Adrenal gland (tissue), 5 donors: Measurements from ENCODE around the gene ST7.
"Not testable (repeated sequence)": the region's sequence is repeated elsewhere in the genome, so short reads cannot be mapped to it uniquely, and the experiment has no call there.

Experiments used
- POLR2A ChIP-seq, 2 donors: fragments of 450-650 bp; IDR thresholded peaks; one replicate each; pipeline ENCODE4 v1.6.1; 2017; ENCODE audit warnings: antibody characterized with exemption in 2 of 2, mild to moderate bottlenecking in 2 of 2, moderate library complexity in 1 of 2
- TF ChIP-seq, protein P1 (sequence below), 6 experiments: fragments of 450-650 bp in 4 of 6; fragments of 200-600 bp in 2 of 6; sonication (generic) in 1 of 6; IDR thresholded peaks; 1 replicate in 5 of 6; 2 replicates in 1 of 6; pipeline versions ENCODE4 v1.5.1 to v1.8.0; 2016 to 2021; ENCODE audit warnings: antibody characterized with exemption in 6 of 6, mild to moderate bottlenecking in 2 of 6, moderate library complexity in 1 of 6
- donor health status: DM: no; HTN: no; CAD: no.

DNA sequence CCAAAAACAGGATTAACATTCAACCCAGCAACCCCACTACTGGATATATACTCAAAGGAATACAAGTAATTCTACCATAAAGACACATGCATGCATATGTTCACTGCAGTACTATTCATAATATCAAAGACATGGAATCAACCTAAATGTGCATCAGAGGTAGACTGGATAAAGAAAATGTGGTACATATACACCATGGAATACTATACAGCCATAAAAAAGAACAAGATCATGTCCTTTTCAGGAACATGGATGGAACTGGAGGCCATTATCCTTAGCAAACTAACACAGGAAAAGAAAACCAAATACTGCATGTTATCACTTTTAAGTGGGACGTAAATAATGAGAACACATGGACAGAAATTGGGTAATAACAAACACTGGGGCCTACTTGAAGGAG, 77.5 kb downstream of the ST7 start:
- TF ChIP-seq, protein P1, sequence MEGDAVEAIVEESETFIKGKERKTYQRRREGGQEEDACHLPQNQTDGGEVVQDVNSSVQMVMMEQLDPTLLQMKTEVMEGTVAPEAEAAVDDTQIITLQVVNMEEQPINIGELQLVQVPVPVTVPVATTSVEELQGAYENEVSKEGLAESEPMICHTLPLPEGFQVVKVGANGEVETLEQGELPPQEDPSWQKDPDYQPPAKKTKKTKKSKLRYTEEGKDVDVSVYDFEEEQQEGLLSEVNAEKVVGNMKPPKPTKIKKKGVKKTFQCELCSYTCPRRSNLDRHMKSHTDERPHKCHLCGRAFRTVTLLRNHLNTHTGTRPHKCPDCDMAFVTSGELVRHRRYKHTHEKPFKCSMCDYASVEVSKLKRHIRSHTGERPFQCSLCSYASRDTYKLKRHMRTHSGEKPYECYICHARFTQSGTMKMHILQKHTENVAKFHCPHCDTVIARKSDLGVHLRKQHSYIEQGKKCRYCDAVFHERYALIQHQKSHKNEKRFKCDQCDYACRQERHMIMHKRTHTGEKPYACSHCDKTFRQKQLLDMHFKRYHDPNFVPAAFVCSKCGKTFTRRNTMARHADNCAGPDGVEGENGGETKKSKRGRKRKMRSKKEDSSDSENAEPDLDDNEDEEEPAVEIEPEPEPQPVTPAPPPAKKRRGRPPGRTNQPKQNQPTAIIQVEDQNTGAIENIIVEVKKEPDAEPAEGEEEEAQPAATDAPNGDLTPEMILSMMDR (IDR thresholded peaks at IDR 0.05), result not testable (repeated sequence)
- TF ChIP-seq POLR2A (IDR thresholded peaks at IDR 0.05), result not testable (repeated sequence)
